ENCODE results near the gene TRMT11.
A peak's percentile ranks its signal among the peaks of the same experiment; 100 is the strongest.
"Not testable (repeated sequence)": the region's sequence is repeated elsewhere in the genome, so short reads cannot be mapped to it uniquely, and the experiment has no call there.

Gene TRMT11

DNA sequence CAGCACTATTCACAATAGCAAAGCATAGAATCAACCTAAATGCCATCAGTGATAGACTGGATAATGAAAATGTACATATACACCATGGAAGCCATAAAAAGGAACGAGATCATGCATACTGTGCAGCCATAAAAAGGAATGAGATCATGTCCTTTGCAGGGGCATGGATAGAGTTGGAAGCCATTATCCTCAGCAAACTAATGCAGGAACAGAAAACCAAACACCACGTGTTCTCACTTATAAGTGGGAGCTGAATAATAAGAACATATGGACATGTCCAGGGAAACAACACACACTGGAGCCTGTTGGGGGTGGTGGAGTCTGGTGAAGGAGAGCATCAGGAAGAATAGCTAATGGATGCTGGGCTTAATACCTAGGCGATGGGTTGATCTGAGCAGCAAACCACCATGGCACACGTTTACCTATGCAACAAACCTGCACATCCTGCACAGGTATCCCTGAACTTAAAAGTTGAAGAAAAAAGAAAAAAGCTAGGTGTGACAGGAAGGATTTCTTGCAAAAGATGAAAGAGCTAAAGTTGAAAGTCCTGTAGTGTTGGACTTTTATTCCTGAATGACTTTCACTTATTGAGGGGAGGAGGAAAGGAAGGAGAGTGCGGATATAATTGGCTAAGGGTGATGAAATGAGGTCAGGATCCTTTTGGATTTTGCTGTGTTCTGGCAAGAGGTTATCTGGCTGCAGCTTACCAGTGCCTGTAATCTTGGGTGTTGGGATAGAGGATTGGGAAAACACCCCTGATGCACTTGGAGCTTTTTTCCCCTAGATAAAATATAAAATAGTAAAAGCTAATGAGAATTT, 8.5 kb downstream of the TRMT11 start:
- DNase-seq: no peak

DNA sequence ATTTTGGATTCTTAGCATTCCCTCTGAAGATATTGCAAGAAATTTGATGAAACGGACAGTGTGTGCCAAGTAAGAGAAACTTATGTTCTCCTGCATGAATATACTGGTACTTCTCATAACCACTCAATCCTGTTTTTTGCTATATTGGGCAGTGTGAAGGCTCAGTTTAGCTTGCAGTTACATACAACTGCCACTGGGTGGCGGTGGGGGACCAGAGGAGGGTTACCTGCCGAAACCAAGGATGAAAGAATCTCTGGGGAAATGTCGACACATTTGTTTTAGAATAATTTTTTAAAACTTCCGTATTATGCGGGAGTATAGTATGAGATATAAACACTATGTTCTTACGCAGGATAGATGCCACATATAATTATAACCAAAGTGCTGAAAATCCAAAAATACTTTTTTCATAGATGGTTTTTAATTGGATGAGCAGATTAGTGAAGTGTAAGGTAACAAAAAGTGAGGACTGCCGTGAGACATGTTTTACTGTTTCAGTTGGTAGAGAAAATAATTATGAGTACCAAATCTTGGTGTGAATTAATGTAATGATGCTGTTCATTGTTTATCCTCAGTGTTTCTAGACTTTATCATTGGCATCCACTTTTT, 9.7 kb downstream of the TRMT11 start:
- peak; percentile 83 for DNase-seq

DNA sequence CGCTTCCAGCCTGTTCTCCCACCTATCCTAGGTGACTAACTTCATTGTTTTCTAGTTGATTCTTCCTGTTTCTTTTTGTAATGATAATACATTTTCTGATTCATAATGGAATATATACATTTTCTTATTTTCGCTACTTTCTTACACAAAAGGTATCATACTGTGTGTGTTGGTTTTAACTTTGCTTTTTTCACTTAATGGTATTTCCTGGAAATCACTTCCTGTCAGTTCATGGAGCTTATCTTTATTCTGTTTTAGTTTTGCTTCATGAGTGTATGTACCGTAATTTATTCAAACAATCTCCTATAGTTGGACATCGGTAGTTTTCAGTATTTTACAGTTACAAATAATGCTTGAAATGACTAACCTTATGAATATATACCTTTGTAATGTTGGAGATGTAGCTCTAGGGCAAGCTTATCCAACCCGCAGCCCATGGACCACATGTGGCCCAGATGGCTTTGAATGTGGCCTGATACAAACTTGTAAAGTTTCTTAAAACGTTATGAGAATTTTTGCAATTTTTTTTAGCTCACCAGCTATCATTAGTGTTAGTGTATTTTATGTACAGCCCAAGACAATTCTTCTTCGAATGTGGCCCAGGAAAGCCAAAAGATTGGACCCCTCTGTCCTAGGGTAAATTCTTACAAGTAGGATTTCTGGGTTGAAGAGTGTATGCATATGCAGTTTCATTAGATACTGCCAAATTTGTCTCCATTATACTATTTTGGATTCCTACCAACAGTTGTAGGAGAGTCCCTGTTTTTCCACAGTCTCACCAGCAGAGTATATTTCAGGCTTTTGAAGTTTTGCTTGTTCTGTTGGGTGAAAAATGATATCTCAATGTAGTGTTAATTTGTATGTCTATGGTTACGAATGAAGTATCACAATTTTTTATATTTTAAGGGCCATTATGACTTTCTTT, 16.7 kb downstream of the TRMT11 start:
- DNase-seq: no peak

DNA sequence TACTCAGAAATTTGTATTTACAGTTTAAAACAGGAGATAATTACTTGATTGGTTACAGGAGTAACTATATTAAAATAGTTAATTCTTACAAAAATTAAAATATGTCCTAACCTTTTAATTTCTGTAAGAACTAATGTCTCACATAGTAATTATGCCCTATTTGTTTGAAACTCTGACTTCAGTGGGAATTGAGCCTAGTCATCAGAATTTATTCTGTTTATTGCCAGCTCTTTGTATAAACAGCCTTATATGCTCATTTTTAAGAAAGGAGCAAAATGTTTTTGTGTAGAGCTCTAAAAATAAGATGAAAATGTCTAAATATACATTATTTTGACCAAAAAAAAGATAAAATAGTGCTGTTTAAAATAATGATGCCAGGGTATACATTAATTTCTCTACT, 21.5 kb downstream of the TRMT11 start:
- DNase-seq: no peak

DNA sequence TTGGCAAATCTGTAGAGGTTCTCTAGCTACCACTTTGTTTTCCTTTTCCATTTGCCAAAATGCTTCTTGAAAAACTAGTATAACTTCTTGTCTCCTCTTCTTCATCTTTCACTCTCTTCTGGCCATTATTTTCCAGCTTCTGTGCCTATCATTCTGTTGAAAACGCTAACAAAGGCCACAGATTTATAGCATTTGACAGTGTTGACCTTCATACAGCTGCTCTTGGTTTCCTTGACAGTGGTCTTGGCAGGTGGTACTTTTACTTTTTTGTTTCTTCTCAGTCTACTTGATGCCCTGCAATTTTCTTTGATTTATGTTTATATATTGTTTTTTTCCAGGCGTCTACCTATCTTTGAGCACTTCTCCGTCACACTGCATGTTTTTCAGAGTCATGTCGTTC, 23.7 kb downstream of the TRMT11 start:
- no peak for DNase-seq

DNA sequence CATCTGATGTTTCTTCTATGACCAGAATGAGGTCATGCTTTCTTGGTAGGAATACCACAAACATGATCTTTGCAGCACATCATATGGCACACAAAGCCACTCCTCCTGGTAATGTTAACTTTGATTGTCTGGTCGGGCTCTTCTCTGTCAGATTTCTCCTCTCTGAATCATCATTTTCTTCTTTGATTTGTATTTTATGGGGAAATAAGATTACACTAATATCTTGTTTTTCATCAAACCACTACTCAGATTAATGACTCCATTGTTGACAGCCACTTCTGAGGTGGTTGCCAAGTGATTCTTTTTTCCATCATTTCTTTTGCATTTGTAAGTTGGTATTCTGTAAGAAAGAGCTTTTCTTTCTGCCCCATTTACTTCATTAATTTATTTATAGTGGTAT, 29.5 kb downstream of the TRMT11 start:
- DNase-seq: no peak

DNA sequence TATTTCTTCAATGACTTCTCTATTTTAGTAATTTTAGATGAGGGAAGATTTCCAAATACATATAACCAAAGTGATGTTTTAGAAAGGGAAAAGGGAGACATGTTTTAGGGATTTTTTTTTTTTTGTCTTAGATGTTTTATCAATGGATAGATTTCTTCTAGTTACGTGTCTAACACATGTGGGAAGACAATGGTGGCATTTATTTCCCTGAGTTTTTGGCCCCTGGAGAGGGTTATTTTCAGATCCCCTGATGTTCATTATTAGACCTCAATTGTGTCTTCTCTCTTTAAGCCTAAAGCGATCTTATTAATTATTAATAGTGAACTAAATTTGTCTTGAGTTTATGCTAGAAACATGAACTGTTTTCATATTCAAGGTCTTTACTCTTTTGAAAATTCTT, 30.3 kb downstream of the TRMT11 start:
- no peak for DNase-seq

DNA sequence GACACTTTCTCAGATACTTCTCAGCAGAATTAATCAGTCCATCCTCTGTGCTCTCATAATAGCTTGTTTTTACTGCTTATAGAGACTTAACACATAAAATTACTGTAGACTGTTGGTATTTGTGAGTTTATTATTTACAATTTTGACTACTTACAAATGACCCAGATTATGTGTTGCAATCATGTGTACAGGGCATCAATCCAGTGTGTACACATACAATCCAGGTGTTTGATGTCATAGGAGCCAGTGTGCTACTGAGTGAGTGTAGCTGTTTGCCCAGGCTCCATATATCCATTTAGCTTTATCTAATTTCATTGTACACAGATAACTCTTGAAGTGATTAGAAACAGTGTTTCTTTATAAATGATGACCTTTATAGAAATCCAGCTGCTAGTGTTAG, 31.3 kb downstream of the TRMT11 start:
- no peak for DNase-seq

DNA sequence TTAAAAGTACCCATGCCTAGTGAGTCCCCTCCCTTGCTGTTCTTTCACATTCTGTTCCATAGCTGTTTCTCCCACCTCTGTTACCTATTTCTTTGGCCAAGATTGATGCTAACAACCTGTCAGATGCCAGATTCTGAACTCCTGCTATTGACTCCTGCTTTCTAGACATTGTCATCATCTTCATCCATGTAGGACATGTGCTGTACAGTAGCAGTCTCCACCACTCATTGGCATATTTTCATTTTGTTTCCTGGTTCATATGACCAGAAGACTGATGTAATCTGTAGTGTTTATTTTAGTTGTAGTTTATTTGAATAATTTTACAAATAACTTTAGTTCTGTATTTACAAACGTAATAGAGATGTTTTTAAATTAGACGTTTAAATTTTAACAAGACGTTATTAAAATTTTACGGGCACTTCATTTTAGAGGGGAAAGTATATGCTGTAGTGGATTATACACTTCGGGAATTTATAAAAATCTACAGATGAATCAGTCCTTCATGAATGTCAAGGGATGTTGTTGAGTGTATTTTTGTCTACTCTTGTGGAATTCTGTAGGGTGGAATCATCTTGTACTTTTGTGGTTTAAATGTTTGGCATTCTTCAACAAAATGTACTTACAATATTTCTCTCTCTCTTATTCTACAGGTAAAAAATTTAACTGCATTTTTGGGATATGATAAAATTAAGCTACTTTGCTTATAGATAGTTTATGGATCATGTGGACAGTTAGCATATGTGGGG, 34.1 kb downstream of the TRMT11 start:
- DNase-seq: no peak

DNA sequence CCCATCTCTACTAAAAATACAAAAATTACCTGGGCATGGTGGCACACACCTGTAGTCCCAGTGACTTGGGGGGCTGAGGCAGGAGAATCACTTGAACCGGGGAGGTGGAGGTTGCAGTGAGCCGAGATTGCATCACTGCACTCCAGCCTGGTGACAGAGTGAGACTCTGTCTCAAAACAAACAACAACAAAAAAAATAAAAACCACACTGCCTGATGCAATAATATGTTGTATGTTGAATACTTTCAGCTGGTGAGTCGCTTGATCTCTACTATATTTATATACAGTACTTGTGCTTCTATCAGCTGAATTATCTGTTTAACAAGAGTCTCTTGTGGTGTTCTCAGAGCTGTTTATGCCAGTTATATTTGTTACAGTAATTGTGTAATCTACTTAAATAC, 37.1 kb downstream of the TRMT11 start:
- DNase-seq: not testable (repeated sequence)

DNA sequence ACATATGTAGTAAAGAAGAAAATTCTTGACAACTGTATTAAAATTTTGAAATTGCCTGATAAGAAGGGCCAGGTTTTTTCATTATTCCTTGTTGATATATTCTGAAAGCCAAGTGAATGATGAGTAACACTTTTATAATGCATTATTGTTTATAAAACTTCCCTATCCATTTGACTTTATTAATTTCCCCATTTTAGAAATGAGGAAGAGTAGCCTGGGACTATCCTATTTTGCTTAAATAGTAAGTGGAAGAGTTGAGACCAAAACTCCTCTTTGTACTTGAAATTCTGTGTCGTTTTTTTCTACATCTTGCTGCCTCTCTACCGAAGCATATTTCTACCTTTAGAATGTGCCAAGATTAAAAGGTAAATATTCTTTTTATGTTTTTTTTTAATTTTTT, 39.7 kb downstream of the TRMT11 start:
- DNase-seq: no peak

DNA sequence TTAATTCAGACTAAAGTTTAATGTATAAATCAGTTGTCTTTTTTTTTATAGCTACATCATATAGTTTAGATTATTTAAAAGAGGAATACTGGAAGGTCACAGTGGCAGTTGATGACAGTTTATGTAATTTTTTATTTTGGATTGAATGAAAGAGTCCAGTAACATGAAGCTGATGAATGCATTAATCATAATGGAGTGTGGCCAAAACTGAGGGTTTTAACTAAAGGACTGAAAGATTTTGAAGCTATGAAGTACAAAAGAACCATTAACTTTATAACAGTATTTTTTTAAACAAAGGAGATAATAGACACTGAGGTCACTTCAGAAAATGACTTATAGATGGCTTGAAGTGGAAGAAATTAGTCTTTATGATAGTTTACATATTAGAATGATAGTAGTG, 41.3 kb downstream of the TRMT11 start:
- DNase-seq: no peak

DNA sequence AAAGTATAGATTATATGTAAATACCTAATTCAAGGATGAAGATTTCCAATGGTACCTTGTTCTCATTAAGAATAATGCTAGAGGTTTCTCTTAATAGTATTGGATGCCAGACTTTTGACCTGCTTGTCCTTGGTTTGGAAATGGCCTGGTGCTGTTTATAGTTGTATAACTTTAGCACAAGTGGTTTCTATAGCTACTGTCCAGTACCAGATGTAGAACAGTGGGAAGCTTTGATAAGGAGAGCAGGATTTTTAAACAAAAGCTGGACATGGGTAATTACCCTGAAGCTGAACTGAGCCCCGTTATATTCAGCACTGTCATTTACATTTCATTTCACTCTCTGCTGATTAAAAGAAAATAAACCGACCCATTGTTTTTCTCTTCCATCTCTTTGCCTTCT, 43.7 kb downstream of the TRMT11 start:
- no peak for DNase-seq

DNA sequence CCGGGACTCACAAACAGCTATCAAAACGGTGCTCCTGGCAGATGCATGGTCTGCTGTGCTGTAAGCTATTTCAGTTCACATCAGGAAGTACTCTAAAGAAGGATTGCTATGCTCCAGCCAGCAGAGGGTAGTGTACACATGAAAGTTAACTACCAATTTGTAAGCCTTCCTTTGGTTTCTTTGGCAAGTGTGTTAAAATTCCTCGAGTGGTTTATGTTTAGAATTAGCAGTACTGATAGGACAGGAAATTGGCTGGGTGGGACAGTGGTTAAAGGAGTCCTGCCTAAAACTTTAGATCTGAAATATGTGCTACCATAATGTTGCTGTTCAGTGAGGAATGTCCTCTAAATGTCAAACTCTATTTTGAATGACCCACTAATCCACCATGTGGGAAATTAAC, 47.4 kb downstream of the TRMT11 start:
- no peak for DNase-seq

DNA sequence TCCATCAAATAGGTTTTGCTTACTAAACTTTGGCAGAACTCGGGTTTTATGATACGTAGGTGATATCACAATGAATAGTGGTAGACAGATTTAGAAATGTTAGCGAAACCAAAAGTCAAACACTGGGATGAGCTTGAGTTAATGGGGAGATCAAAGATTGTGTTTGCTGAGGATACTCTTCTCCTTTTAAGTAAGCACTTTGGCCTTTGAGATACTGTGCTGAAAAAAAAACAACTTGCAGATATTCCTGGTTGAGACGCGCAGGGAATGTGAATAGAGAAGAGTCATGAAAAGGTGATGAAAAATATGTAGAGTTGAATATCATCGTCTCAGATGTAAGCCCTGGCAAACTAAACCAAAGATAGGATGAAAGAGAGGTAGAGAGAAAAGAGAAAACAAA, 48.3 kb downstream of the TRMT11 start:
- DNase-seq: no peak

DNA sequence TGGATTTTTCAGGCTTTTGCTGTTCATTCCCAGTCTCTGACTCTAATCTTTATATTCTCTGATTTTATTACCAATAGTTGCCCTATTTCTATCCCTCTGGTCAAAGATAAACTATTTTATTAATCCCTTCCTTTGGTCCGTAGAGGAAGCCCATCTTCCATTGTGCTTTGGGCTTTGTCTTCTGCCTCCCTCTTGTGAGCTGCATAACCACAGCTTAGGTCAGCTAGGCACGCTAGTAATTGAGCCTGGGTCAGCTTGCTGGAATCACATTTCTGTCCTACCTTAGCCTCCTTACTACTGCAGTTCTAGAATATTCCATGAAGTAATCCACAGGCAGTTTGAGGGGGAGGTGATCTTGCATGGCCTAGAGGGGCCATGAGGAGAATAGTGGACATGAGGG, 49.4 kb downstream of the TRMT11 start:
- no peak for DNase-seq

DNA sequence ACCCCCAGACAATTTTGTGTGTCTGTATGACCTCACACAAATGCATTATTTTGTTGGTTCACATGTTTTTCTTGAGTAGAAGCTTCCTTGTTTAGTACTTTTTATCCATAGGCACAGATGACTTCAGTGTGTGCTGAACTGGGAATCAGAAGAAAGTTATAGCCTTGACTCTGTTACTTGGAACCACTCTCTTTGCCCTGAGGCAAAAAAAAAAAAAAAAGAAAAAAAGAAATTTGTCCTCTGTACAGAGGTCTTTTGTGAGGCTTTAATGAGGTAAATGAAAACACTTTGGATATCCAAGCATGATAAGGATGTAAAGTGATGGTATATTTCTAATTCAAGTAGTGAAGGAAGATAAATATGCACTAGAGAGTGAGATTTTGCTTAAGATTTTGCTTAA, 51.9 kb downstream of the TRMT11 start:
- DNase-seq: no peak

DNA sequence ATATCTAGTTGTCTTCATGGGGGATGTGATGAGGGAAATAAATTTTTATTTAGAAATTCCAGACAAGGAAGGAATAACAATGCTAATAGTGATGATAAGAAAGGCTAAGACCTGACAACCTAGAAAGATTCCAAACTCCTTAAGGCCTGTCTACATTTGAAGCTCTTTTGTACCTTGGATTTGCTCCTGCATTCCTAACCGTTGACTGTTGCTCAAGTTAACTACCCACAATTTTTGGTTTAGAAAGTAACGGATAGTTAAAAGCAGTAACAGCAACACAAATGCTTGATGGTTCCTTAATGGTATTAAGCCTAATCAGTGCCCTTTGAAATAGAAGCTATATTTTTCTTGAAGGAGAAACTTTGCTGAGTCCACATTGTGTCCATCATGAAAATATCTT, 52.9 kb downstream of the TRMT11 start:
- DNase-seq: no peak

DNA sequence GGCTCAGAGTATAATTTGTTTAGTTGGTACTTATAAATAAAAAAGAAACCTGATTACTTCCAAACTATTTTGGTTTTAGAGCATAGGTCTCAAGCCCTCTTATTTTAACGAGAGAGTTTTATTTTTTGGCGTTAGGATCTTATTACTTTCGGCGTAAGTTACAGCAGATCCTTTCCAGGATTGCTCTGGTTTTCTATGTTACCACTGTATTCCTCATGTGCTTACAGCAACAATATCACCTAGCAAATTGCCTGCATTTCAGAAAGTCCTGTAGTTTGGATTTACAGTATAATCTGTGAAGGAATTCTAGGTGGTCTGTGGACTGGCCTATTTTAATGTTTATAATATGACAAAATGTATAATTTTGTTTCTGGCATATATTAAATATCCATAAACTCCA, 54.1 kb downstream of the TRMT11 start:
- no peak for DNase-seq

DNA sequence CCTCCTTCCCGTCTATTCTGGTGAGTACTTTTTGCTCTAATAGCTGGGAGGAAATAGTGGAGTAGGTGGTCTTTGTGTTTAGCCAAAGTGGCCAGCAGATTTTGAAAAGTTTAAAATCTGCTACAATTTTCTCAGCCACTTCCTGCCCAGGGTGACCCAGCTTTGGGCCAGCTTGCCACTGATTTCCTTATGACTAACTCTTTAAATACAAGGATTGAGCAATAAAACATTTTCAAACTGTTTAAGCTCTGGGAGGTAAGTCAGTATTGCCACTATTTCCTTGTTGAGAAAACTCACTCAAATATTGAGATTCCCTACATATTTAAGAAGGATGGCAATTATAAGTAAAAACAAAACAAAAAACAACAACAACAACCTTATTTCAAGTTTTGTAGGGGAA, 54.5 kb downstream of the TRMT11 start:
- no peak for DNase-seq

DNA sequence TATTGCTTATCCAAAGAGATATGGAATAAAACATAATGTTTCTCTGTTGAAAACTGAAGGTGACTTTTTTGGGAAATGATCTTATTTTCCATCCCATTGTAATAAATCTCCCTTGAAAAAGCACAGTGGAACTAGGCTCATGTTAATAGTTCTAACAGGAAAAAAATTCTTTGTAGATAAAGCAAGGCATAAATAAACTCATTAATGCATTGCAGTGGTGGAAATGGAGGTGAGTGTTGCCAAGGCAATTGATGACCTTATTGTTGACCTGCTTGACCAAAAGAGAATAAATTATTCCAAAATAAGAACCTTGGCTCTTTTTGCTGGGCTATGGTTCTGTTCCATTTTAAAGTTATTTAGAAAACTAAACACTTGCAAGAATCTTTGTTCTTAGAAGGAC, 55.2 kb downstream of the TRMT11 start:
- no peak for DNase-seq

DNA sequence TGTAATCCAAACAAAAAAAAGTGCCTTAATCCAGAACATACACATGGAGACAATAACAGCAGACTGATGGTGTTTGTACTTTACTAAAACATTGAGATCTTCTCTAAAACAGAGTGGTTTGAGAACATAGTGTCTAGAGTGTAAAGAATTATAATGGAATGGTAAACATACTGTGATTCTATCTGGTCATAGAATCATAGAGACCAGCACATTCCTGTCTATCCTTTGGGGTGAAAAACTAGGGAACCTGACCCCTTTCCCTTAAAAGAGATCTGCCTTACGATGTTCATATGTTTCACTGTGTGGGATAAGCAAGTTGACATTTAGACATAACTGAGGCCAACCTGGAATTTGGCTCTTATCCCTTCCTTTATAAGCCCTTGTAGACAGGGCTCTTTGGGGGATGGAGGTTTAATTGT, 55.7 kb downstream of the TRMT11 start:
- no peak for DNase-seq

DNA sequence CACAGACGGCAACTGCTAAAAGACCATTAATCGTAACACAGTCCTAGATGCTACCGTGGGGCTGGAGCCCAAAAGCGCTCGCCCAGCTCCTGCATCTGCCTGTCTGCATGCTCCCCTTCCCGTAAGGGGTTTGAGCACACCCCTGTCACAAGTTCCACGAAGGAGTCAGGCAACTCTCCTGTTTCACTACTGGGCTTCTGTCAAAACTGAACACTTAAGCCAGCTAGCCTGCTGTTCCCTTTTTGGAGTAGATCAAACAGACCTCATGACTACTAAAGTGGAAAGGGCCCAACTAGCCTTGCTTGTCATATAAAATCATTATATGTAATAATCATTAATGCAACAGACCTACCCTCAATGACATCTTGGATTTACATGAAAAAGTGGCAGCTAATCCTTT, 61.3 kb downstream of the TRMT11 start:
- no peak for DNase-seq
